WTC11 (cell line): ENCODE results near the gene ZNF436. TPM values are rescaled to one million over a fixed set of nuclear protein-coding genes. Genes with fewer than 3 reads are reported as not detected.

Experiments
- ATAC-seq: fragments of 200-7000 bp; cut with Tn5 transposase; 2 replicates; pipeline ENCODE4 v1.10.0; 2021; ENCODE audit warnings: mild to moderate bottlenecking, moderate library complexity
- CTCF ChIA-PET: fragments of 300-600 bp; sonication (Branson Sonifier 250); formaldehyde crosslinking; loops from one replicate; lab custom pipeline; 2021; ENCODE audit warnings: antibody characterized with exemption; lab: Charles Lee
- POLR2A ChIA-PET: fragments of 350-600 bp; sonication (Branson Sonifier 250); formaldehyde crosslinking; loops from one replicate; lab custom pipeline; 2021; ENCODE audit warnings: antibody characterized with exemption; lab: Charles Lee
- DNase-seq: peaks from one replicate; pipeline ENCODE4 v3.0.0; 2021; ENCODE audit warnings: low spot score
- H3K27ac Mint-ChIP-seq: 2 replicates; pipeline ENCODE4 v1.8.0; 2021; ENCODE audit warnings: mixed read lengths
- H3K27me3 Mint-ChIP-seq: 2 replicates; pipeline ENCODE4 v1.8.0; 2021; ENCODE audit warnings: low read depth, mild to moderate bottlenecking, moderate library complexity, mixed read lengths
- H3K36me3 Mint-ChIP-seq: 2 replicates; pipeline ENCODE4 v1.8.0; 2021; ENCODE audit warnings: mixed read lengths
- H3K4me1 Mint-ChIP-seq: 2 replicates; pipeline ENCODE4 v1.8.0; 2022; ENCODE audit warnings: mixed read lengths
- H3K4me3 Mint-ChIP-seq: 2 replicates; pipeline ENCODE4 v1.8.0; 2021; ENCODE audit warnings: mild to moderate bottlenecking, moderate library complexity, mixed read lengths
- H3K9me3 Mint-ChIP-seq: 2 replicates; pipeline ENCODE4 v1.8.0; 2021; ENCODE audit warnings: mixed read lengths
- ATF1 ChIP-seq: sonication (generic); formaldehyde crosslinking; IDR thresholded peaks from 2 replicates; pipeline ENCODE4 v1.8.1; 2023; ENCODE audit warnings: mild to moderate bottlenecking, moderate library complexity, missing genetic modification reagents
- FOXJ3 ChIP-seq: sonication (generic); formaldehyde crosslinking; IDR thresholded peaks from 2 replicates; pipeline ENCODE4 v1.9.0; 2021; ENCODE audit warnings: missing genetic modification reagents, mild to moderate bottlenecking, borderline replicate concordance
- HMGA2 ChIP-seq: fragments of 250-450 bp; sonication (Bioruptor Pico); IDR thresholded peaks from 2 replicates; pipeline ENCODE4 v1.4.0; 2021; ENCODE audit warnings: mild to moderate bottlenecking, moderate library complexity
- RELA ChIP-seq: sonication (generic); formaldehyde crosslinking; IDR thresholded peaks from 2 replicates; pipeline ENCODE4 v1.8.1; 2022; ENCODE audit warnings: missing genetic modification reagents, mild to moderate bottlenecking, borderline replicate concordance
- SMAD3 ChIP-seq: sonication (generic); formaldehyde crosslinking; IDR thresholded peaks from 2 replicates; pipeline ENCODE4 v1.8.0; 2022; ENCODE audit warnings: missing genetic modification reagents, mild to moderate bottlenecking, borderline replicate concordance
- total RNA-seq: library from RNA; stranded (reverse); gene quantifications from 3 replicates; pipeline ENCODE4 v1.2.3, GENCODE V29; 2021
- TF ChIP-seq, protein P1 (sequence below): sonication (generic); formaldehyde crosslinking; IDR thresholded peaks from 2 replicates; pipeline ENCODE4 v1.8.1; 2023; ENCODE audit warnings: mild to moderate bottlenecking, missing genetic modification reagents, borderline replicate concordance
- TF ChIP-seq, protein P2 (sequence below): sonication (generic); formaldehyde crosslinking; IDR thresholded peaks from 2 replicates; pipeline ENCODE4 v1.8.1; 2022; ENCODE audit warnings: low read depth, missing genetic modification reagents, borderline replicate concordance
- TF ChIP-seq, protein P3 (sequence below): sonication (generic); formaldehyde crosslinking; IDR thresholded peaks from 2 replicates; pipeline ENCODE4 v1.8.0; 2022; ENCODE audit warnings: mild to moderate bottlenecking, missing genetic modification reagents
- TF ChIP-seq, protein P4 (sequence below): sonication (generic); formaldehyde crosslinking; IDR thresholded peaks from 2 replicates; pipeline ENCODE4 v1.8.0; 2023; ENCODE audit warnings: missing genetic modification reagents, mild to moderate bottlenecking, borderline replicate concordance
- TF ChIP-seq, protein P5 (sequence below): sonication (generic); formaldehyde crosslinking; IDR thresholded peaks from 2 replicates; pipeline ENCODE4 v1.8.0; 2023; ENCODE audit warnings: mild to moderate bottlenecking, missing genetic modification reagents
- TF ChIP-seq, protein P6 (sequence below): sonication (generic); formaldehyde crosslinking; IDR thresholded peaks from 2 replicates; pipeline ENCODE4 v1.8.1; 2023; ENCODE audit warnings: mild to moderate bottlenecking, missing genetic modification reagents
- TF ChIP-seq, protein P7 (sequence below): fragments of 250-450 bp; sonication (Bioruptor Pico); conservative IDR thresholded peaks from 2 replicates; pipeline ENCODE4 v1.9.0; 2021; ENCODE audit warnings: mild to moderate bottlenecking

The ZNF436 gene
- total RNA-seq, 1 experiment from 2014 or later: 1.3 TPM

DNA sequence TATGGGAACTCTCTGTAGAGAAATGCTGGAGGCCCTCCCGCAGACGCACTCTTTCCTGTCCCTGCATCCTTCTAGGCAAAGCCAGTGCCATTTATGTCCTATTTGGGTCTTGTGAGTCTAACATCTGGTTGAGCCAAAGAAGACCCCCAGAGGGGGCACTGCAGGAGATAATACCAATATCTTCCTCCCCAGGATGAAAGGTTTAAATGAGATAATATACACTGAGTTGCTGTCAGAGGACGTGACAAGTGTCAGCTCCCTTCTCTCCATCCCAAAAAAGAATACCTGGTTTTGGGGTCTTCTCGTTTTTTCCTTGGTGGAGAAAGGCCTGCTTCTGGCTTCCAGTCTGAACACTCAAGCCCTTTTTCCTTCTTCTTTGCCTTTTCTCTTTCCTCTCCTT, 47.3 kb upstream of the ZNF436 start (continued):
- TF ChIP-seq SMAD3 (CRISPR knock-in tag): no peak
- TF ChIP-seq, protein P1, sequence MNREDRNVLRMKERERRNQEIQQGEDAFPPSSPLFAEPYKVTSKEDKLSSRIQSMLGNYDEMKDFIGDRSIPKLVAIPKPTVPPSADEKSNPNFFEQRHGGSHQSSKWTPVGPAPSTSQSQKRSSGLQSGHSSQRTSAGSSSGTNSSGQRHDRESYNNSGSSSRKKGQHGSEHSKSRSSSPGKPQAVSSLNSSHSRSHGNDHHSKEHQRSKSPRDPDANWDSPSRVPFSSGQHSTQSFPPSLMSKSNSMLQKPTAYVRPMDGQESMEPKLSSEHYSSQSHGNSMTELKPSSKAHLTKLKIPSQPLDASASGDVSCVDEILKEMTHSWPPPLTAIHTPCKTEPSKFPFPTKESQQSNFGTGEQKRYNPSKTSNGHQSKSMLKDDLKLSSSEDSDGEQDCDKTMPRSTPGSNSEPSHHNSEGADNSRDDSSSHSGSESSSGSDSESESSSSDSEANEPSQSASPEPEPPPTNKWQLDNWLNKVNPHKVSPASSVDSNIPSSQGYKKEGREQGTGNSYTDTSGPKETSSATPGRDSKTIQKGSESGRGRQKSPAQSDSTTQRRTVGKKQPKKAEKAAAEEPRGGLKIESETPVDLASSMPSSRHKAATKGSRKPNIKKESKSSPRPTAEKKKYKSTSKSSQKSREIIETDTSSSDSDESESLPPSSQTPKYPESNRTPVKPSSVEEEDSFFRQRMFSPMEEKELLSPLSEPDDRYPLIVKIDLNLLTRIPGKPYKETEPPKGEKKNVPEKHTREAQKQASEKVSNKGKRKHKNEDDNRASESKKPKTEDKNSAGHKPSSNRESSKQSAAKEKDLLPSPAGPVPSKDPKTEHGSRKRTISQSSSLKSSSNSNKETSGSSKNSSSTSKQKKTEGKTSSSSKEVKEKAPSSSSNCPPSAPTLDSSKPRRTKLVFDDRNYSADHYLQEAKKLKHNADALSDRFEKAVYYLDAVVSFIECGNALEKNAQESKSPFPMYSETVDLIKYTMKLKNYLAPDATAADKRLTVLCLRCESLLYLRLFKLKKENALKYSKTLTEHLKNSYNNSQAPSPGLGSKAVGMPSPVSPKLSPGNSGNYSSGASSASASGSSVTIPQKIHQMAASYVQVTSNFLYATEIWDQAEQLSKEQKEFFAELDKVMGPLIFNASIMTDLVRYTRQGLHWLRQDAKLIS (CRISPR knock-in tag): no peak
- TF ChIP-seq, protein P2, sequence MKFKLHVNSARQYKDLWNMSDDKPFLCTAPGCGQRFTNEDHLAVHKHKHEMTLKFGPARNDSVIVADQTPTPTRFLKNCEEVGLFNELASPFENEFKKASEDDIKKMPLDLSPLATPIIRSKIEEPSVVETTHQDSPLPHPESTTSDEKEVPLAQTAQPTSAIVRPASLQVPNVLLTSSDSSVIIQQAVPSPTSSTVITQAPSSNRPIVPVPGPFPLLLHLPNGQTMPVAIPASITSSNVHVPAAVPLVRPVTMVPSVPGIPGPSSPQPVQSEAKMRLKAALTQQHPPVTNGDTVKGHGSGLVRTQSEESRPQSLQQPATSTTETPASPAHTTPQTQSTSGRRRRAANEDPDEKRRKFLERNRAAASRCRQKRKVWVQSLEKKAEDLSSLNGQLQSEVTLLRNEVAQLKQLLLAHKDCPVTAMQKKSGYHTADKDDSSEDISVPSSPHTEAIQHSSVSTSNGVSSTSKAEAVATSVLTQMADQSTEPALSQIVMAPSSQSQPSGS (CRISPR knock-in tag): no peak
- TF ChIP-seq, protein P3, sequence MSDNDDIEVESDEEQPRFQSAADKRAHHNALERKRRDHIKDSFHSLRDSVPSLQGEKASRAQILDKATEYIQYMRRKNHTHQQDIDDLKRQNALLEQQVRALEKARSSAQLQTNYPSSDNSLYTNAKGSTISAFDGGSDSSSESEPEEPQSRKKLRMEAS (CRISPR knock-in tag): no peak
- TF ChIP-seq, protein P4, sequence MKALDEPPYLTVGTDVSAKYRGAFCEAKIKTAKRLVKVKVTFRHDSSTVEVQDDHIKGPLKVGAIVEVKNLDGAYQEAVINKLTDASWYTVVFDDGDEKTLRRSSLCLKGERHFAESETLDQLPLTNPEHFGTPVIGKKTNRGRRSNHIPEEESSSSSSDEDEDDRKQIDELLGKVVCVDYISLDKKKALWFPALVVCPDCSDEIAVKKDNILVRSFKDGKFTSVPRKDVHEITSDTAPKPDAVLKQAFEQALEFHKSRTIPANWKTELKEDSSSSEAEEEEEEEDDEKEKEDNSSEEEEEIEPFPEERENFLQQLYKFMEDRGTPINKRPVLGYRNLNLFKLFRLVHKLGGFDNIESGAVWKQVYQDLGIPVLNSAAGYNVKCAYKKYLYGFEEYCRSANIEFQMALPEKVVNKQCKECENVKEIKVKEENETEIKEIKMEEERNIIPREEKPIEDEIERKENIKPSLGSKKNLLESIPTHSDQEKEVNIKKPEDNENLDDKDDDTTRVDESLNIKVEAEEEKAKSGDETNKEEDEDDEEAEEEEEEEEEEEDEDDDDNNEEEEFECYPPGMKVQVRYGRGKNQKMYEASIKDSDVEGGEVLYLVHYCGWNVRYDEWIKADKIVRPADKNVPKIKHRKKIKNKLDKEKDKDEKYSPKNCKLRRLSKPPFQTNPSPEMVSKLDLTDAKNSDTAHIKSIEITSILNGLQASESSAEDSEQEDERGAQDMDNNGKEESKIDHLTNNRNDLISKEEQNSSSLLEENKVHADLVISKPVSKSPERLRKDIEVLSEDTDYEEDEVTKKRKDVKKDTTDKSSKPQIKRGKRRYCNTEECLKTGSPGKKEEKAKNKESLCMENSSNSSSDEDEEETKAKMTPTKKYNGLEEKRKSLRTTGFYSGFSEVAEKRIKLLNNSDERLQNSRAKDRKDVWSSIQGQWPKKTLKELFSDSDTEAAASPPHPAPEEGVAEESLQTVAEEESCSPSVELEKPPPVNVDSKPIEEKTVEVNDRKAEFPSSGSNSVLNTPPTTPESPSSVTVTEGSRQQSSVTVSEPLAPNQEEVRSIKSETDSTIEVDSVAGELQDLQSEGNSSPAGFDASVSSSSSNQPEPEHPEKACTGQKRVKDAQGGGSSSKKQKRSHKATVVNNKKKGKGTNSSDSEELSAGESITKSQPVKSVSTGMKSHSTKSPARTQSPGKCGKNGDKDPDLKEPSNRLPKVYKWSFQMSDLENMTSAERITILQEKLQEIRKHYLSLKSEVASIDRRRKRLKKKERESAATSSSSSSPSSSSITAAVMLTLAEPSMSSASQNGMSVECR (CRISPR knock-in tag): no peak

DNA sequence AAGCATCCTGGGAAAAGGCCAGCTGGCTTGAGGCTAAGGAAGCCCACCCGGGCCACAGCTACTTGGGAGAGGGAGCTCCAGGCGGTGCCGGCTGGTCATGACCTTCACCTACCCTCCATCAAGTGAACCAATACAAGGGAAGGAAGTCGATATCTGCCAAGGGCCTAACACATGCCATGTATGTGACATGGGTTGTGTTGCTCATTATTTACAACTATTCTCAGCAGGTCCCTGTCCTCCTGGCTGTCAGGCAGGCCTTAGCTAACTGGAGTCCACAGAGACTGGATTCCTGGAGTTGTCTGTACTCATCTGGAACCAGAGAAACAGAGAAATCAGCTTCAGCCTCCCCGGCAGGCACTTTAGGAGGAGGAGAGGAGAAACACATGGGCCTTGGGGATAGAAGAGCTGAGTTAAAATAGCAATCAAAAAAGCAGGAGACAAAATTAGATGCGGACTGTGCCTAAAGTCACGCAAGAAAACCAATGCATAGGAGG, 39.2 kb upstream of the ZNF436 start:
- ChIA-PET CTCF (interaction anchor here (1.1 kb wide), 1 partner anchor 9 kb away, joined by 3 read pairs; no protein-coding TSS in a partner anchor), POLR2A (no interaction called here)
- H3K9me3 Mint-ChIP-seq: no peaks in the 10 kb centered on the region
- no peak overlapping the region for H3K27ac Mint-ChIP-seq
- no peaks in the 10 kb centered on the region for H3K36me3 Mint-ChIP-seq
- no peak for DNase-seq
- no peak for ATAC-seq
- peaks cover 9% of the 10 kb centered on the region; the same call in 1 of the 2 replicates for H3K4me1 Mint-ChIP-seq
- peaks cover 26% of the 10 kb centered on the region for H3K27me3 Mint-ChIP-seq
- H3K4me3 Mint-ChIP-seq: no peak overlapping the region
- TF ChIP-seq HMGA2 (no peak), RELA (CRISPR knock-in tag) (no peak), ATF1 (CRISPR knock-in tag) (no peak), FOXJ3 (CRISPR knock-in tag) (no peak)
- TF ChIP-seq, protein P5, sequence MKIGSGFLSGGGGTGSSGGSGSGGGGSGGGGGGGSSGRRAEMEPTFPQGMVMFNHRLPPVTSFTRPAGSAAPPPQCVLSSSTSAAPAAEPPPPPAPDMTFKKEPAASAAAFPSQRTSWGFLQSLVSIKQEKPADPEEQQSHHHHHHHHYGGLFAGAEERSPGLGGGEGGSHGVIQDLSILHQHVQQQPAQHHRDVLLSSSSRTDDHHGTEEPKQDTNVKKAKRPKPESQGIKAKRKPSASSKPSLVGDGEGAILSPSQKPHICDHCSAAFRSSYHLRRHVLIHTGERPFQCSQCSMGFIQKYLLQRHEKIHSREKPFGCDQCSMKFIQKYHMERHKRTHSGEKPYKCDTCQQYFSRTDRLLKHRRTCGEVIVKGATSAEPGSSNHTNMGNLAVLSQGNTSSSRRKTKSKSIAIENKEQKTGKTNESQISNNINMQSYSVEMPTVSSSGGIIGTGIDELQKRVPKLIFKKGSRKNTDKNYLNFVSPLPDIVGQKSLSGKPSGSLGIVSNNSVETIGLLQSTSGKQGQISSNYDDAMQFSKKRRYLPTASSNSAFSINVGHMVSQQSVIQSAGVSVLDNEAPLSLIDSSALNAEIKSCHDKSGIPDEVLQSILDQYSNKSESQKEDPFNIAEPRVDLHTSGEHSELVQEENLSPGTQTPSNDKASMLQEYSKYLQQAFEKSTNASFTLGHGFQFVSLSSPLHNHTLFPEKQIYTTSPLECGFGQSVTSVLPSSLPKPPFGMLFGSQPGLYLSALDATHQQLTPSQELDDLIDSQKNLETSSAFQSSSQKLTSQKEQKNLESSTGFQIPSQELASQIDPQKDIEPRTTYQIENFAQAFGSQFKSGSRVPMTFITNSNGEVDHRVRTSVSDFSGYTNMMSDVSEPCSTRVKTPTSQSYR: no peak
- TF ChIP-seq, protein P6, sequence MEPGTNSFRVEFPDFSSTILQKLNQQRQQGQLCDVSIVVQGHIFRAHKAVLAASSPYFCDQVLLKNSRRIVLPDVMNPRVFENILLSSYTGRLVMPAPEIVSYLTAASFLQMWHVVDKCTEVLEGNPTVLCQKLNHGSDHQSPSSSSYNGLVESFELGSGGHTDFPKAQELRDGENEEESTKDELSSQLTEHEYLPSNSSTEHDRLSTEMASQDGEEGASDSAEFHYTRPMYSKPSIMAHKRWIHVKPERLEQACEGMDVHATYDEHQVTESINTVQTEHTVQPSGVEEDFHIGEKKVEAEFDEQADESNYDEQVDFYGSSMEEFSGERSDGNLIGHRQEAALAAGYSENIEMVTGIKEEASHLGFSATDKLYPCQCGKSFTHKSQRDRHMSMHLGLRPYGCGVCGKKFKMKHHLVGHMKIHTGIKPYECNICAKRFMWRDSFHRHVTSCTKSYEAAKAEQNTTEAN (CRISPR knock-in tag): no peak
- TF ChIP-seq, protein P7, sequence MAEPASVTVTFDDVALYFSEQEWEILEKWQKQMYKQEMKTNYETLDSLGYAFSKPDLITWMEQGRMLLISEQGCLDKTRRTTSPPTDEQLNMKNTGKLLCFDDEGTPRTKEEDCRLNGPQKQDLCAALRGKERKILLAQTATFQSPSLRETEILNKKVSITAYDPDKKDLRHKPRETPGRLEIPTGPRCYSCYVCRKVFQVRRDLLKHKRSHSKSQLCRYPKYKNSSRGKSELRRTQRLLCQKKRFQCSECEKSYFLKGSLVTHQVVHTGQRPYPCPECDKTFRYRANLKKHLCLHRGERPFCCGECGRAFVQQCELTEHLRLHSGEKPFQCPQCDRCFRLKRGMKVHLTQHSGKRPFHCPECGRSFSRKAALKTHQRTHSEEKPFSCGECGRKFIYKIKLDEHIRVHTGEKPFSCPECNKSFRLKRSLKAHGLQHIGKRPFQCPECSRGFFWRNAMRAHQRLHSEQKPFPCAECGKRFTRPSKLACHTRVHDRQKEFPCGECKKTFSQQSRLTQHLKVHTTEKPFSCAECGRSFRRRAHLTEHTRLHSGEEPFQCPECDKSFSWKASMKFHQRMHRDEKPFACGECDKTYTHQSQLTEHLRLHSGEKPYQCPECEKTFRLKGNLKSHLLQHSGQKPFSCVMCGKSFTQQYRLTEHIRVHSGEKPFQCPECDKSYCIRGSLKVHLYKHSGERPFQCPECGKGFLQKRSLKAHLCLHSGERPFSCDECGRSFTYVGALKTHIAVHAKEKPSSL (CRISPR knock-in tag): no peak
- TF ChIP-seq, protein P4 (CRISPR knock-in tag): no peak
